Measurements from ENCODE around the gene SOX14. TPM values are rescaled to one million over a fixed set of nuclear protein-coding genes. Genes with fewer than 3 reads are reported as not detected.

Gene SOX14
- total and polyA plus RNA-seq, 2 experiments from 2014 or later: 0.39 TPM; not detected in 1

DNA sequence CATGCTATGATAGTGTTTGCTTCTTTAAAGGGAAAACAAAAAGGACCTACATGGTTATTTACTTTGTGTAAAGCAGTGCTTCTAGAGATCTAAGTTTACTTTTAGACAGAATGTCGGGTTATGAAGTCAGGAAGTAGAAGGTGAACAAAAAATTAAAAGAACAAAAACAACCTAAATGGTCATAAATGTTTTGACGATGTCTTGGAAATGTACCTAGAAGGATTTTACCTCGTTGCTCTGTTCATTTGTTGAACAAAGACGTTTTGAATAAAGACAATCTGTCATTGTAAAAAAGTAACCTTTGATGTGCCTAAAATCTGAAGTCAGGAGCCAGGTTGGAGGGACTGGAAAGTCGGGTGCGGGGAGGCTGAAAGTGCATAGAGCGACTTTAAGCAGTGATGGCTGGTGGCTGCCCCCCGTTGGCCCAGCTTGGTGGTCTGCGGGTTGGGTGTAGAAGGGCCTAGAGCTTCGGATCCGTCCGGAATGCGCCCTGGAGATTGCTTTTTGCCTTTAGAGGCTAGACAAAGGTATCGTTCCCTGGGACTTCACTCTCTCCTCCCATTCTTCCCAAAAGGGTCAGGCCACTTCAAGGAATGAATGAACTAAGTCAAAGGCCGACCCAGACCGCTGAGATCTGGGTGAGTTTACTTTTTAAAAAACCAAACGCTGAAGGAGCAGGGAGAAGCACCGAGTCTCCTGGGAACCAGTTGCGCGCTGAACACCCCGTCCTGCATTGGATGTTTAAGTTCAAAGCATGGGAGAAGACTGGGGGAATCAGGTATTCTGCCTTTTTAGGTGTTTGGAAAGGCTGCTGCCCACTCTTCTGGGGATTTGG, 2.1 kb downstream of the SOX14 start:
- Mint-ChIP-seq H3K4me3 (peak overlapping the region; percentile 83), H3K27me3 (ENCODE audit: insufficient read depth, low read depth, poor library complexity) (peaks cover 100% of the 10 kb centered on the region)

More for the DNA sequence above, 2.1 kb downstream of the SOX14 start:
- ATAC-seq: no peak
- H3K27ac ChIP-seq (ENCODE audit: low read depth): no peak overlapping the region
- no peak overlapping the region for H3K27ac Mint-ChIP-seq
- H3K4me2 ChIP-seq: peak overlapping the region; percentile 82
- H3F3A ChIP-seq (replicated peaks; ENCODE audit: low read depth): peaks cover 51% of the 10 kb centered on the region
- H3K36me3 Mint-ChIP-seq (ENCODE audit: low read depth): no peaks in the 10 kb centered on the region; the same call in 2 of the 3 replicates
- peaks cover 70% of the 10 kb centered on the region for H3K4me1 ChIP-seq (ENCODE audit: insufficient read depth)
- H4K20me1 ChIP-seq (replicated peaks; ENCODE audit: insufficient read depth): peaks cover 13% of the 10 kb centered on the region; the same call in 1 of the 2 replicates
- H3K4me3 ChIP-seq: peak overlapping the region; percentile 37
- TF ChIP-seq, protein P1, sequence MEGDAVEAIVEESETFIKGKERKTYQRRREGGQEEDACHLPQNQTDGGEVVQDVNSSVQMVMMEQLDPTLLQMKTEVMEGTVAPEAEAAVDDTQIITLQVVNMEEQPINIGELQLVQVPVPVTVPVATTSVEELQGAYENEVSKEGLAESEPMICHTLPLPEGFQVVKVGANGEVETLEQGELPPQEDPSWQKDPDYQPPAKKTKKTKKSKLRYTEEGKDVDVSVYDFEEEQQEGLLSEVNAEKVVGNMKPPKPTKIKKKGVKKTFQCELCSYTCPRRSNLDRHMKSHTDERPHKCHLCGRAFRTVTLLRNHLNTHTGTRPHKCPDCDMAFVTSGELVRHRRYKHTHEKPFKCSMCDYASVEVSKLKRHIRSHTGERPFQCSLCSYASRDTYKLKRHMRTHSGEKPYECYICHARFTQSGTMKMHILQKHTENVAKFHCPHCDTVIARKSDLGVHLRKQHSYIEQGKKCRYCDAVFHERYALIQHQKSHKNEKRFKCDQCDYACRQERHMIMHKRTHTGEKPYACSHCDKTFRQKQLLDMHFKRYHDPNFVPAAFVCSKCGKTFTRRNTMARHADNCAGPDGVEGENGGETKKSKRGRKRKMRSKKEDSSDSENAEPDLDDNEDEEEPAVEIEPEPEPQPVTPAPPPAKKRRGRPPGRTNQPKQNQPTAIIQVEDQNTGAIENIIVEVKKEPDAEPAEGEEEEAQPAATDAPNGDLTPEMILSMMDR (conservative IDR thresholded peaks at IDR 0.05; ENCODE audit: low read depth in 2 of 2): no peak
- no peak for TF ChIP-seq CREB1 (CRISPR knock-in tag; IDR thresholded peaks at IDR 0.05; ENCODE audit: low read depth)
- peak; percentile 87 for TF ChIP-seq EZH2 (IDR thresholded peaks at IDR 0.05; ENCODE audit: low read depth, unreplicated experiment)
- no peak for TF ChIP-seq EZH2phosphoT487 (IDR thresholded peaks at IDR 0.05; ENCODE audit: unreplicated experiment)
- TF ChIP-seq, protein P2, sequence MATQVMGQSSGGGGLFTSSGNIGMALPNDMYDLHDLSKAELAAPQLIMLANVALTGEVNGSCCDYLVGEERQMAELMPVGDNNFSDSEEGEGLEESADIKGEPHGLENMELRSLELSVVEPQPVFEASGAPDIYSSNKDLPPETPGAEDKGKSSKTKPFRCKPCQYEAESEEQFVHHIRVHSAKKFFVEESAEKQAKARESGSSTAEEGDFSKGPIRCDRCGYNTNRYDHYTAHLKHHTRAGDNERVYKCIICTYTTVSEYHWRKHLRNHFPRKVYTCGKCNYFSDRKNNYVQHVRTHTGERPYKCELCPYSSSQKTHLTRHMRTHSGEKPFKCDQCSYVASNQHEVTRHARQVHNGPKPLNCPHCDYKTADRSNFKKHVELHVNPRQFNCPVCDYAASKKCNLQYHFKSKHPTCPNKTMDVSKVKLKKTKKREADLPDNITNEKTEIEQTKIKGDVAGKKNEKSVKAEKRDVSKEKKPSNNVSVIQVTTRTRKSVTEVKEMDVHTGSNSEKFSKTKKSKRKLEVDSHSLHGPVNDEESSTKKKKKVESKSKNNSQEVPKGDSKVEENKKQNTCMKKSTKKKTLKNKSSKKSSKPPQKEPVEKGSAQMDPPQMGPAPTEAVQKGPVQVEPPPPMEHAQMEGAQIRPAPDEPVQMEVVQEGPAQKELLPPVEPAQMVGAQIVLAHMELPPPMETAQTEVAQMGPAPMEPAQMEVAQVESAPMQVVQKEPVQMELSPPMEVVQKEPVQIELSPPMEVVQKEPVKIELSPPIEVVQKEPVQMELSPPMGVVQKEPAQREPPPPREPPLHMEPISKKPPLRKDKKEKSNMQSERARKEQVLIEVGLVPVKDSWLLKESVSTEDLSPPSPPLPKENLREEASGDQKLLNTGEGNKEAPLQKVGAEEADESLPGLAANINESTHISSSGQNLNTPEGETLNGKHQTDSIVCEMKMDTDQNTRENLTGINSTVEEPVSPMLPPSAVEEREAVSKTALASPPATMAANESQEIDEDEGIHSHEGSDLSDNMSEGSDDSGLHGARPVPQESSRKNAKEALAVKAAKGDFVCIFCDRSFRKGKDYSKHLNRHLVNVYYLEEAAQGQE (IDR thresholded peaks at IDR 0.05; ENCODE audit: unreplicated experiment): no peak
- TF ChIP-seq, protein P3, sequence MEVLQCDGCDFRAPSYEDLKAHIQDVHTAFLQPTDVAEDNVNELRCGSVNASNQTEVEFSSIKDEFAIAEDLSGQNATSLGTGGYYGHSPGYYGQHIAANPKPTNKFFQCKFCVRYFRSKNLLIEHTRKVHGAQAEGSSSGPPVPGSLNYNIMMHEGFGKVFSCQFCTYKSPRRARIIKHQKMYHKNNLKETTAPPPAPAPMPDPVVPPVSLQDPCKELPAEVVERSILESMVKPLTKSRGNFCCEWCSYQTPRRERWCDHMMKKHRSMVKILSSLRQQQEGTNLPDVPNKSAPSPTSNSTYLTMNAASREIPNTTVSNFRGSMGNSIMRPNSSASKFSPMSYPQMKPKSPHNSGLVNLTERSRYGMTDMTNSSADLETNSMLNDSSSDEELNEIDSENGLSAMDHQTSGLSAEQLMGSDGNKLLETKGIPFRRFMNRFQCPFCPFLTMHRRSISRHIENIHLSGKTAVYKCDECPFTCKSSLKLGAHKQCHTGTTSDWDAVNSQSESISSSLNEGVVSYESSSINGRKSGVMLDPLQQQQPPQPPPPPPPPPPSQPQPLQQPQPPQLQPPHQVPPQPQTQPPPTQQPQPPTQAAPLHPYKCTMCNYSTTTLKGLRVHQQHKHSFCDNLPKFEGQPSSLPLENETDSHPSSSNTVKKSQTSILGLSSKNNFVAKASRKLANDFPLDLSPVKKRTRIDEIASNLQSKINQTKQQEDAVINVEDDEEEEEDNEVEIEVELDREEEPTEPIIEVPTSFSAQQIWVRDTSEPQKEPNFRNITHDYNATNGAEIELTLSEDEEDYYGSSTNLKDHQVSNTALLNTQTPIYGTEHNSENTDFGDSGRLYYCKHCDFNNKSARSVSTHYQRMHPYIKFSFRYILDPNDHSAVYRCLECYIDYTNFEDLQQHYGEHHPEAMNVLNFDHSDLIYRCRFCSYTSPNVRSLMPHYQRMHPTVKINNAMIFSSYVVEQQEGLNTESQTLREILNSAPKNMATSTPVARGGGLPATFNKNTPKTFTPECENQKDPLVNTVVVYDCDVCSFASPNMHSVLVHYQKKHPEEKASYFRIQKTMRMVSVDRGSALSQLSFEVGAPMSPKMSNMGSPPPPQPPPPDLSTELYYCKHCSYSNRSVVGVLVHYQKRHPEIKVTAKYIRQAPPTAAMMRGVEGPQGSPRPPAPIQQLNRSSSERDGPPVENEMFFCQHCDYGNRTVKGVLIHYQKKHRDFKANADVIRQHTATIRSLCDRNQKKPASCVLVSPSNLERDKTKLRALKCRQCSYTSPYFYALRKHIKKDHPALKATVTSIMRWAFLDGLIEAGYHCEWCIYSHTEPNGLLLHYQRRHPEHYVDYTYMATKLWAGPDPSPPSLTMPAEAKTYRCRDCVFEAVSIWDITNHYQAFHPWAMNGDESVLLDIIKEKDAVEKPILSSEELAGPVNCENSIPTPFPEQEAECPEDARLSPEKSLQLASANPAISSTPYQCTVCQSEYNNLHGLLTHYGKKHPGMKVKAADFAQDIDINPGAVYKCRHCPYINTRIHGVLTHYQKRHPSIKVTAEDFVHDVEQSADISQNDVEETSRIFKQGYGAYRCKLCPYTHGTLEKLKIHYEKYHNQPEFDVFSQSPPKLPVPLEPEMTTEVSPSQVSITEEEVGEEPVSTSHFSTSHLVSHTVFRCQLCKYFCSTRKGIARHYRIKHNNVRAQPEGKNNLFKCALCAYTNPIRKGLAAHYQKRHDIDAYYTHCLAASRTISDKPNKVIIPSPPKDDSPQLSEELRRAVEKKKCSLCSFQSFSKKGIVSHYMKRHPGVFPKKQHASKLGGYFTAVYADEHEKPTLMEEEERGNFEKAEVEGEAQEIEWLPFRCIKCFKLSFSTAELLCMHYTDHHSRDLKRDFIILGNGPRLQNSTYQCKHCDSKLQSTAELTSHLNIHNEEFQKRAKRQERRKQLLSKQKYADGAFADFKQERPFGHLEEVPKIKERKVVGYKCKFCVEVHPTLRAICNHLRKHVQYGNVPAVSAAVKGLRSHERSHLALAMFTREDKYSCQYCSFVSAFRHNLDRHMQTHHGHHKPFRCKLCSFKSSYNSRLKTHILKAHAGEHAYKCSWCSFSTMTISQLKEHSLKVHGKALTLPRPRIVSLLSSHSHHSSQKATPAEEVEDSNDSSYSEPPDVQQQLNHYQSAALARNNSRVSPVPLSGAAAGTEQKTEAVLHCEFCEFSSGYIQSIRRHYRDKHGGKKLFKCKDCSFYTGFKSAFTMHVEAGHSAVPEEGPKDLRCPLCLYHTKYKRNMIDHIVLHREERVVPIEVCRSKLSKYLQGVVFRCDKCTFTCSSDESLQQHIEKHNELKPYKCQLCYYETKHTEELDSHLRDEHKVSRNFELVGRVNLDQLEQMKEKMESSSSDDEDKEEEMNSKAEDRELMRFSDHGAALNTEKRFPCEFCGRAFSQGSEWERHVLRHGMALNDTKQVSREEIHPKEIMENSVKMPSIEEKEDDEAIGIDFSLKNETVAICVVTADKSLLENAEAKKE (CRISPR knock-in tag; IDR thresholded peaks at IDR 0.05): no peak
- TF ChIP-seq JUNB (IDR thresholded peaks at IDR 0.05; ENCODE audit: unreplicated experiment): no peak
- TF ChIP-seq, protein P4, sequence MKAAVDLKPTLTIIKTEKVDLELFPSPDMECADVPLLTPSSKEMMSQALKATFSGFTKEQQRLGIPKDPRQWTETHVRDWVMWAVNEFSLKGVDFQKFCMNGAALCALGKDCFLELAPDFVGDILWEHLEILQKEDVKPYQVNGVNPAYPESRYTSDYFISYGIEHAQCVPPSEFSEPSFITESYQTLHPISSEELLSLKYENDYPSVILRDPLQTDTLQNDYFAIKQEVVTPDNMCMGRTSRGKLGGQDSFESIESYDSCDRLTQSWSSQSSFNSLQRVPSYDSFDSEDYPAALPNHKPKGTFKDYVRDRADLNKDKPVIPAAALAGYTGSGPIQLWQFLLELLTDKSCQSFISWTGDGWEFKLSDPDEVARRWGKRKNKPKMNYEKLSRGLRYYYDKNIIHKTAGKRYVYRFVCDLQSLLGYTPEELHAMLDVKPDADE (IDR thresholded peaks at IDR 0.05): no peak
- no peaks in the 10 kb centered on the region; the same call in 2 of the 3 replicates for H3K9me3 Mint-ChIP-seq
- no peaks in the 10 kb centered on the region for H3K79me2 ChIP-seq (replicated peaks; ENCODE audit: insufficient read depth)
- DNase-seq (ENCODE audit: low spot score): peak; percentile 70
- H3K4me1 Mint-ChIP-seq: peaks cover 70% of the 10 kb centered on the region
- no peaks in the 10 kb centered on the region for H3K9me2 ChIP-seq (ENCODE audit: insufficient read depth)
- H3K36me3 ChIP-seq (ENCODE audit: insufficient read depth): no peaks in the 10 kb centered on the region
- peaks cover 99% of the 10 kb centered on the region for H3K27me3 ChIP-seq (ENCODE audit: insufficient read depth)
- no peak overlapping the region for H2AFZ ChIP-seq

Measured in GM23338 (cell line).